ENCODE results near the gene TESK2. TPM values are rescaled to one million over a fixed set of nuclear protein-coding genes. Genes with fewer than 3 reads are reported as not detected.

Gene TESK2
- 0.30 to 0.39 TPM (median 0.34 TPM) in 5 replicates for total RNA-seq (2022; extraction: Qiagen RNA extraction; ENCODE audit: low read depth)

GRCh38 chr1:45490626-45491486, at the start of gene TESK2:
Gene TESK2, minus strand, starts transcription at chr1:45491163. Its CDS starts 33,378 bp downstream, at chr1:45457785.

GRCh38 chr1:45521413-45522323, 30.7 kb upstream of the TESK2 start, which contains the start of gene PRDX1:
Gene PRDX1, minus strand, starts transcription at chr1:45521884. Its CDS starts 2,841 bp downstream, at chr1:45519043.

GRCh38 chr1:45339789-45340558, 151.0 kb downstream of the TESK2 start, which contains the start of the genes MUTYH and TOE1:
Gene MUTYH, minus strand, starts transcription at chr1:45340440. Its CDS starts 5,935 bp downstream, at chr1:45334505.
Gene TOE1, plus strand, starts transcription at chr1:45340170. Its CDS starts 83 bp downstream, at chr1:45340253.

DNA sequence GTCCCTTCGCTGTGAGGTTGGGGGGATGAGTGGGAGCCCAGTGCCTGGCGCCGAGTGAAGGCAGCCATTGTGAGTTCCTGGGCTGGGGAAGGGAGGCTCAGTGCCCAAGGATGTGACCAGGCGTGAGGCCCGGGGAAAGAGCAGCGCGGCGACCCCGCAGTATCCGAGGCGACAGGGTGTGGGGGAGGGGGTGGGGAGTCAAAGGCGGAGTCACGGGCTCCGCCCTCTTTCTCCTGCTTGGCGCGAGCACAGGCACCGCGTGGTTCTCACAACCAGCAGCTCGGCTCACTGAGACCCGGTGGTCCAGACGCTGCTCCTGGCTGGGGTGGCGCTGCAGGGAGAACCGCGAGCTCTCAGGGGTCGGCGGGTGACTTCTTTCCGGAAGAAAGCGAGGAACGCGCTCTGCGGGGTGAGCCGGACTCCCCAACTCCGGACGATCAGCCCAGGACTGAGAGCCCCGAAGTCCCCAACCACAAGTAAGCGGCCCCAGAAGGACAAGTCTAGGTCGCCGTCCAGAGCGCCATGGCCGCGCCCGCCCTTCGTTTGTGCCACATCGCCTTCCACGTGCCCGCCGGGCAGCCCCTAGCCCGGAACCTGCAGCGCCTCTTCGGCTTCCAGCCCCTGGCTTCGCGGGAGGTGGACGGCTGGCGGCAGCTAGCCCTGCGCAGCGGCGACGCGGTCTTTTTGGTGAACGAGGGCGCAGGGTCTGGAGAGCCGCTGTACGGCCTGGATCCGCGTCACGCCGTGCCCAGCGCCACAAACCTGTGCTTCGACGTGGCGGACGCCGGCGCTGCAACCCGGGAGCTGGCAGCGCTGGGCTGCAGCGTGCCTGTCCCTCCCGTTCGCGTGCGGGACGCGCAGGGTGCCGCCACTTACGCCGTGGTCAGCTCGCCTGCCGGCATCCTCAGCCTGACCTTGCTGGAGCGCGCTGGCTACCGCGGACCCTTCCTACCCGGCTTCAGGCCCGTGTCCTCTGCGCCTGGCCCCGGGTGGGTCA, 164.0 kb downstream of the TESK2 start, which contains the start of gene HPDL:
HPDL (plus strand) TSS at position 269 of the 997 bp plus-strand sequence; CDS start at position 523, 254 bp downstream.

Other genes starting within 250 kb of the TESK2 start
- 4.2 to 5.7 TPM (median 4.3 TPM) in 5 replicates for gene HPDL, start 164.3 kb downstream of the TESK2 start, total RNA-seq (2022; extraction: Qiagen RNA extraction; ENCODE audit: low read depth)
- 12.3 to 14.6 TPM (median 14.3 TPM) in 5 replicates for gene TOE1, start 151.0 kb downstream of the TESK2 start, total RNA-seq (2022; extraction: Qiagen RNA extraction; ENCODE audit: low read depth)
- 5.1 to 11.2 TPM (median 9.7 TPM) in 5 replicates for gene MUTYH, start 150.7 kb downstream of the TESK2 start, total RNA-seq (2022; extraction: Qiagen RNA extraction; ENCODE audit: low read depth)
- 1.5 to 2.0 TPM (median 1.7 TPM) in 5 replicates for gene CCDC163, start 8.9 kb upstream of the TESK2 start, total RNA-seq (2022; extraction: Qiagen RNA extraction; ENCODE audit: low read depth)
- gene MMACHC, start 9.1 kb upstream of the TESK2 start, total RNA-seq (2022; extraction: Qiagen RNA extraction; ENCODE audit: low read depth): 1.8 to 2.1 TPM (median 1.8 TPM) in 5 replicates
- gene PRDX1, start 30.7 kb upstream of the TESK2 start, total RNA-seq (2022; extraction: Qiagen RNA extraction; ENCODE audit: low read depth): 2,102 to 2,627 TPM (median 2,236 TPM) in 5 replicates
- 74.6 to 95.9 TPM (median 77.9 TPM) in 5 replicates for gene AKR1A1, start 59.7 kb upstream of the TESK2 start, total RNA-seq (2022; extraction: Qiagen RNA extraction; ENCODE audit: low read depth)
- 124 to 159 TPM (median 131 TPM) in 5 replicates for gene NASP, start 92.9 kb upstream of the TESK2 start, total RNA-seq (2022; extraction: Qiagen RNA extraction; ENCODE audit: low read depth)
- gene CCDC17, start 132.9 kb upstream of the TESK2 start, total RNA-seq (2022; extraction: Qiagen RNA extraction; ENCODE audit: low read depth): 0.35 to 0.68 TPM (median 0.49 TPM) in 5 replicates
- 35.7 to 45.5 TPM (median 41.9 TPM) in 5 replicates for gene GPBP1L1, start 195.4 kb upstream of the TESK2 start, total RNA-seq (2022; extraction: Qiagen RNA extraction; ENCODE audit: low read depth)
- 18.7 to 19.8 TPM (median 19.2 TPM) in 5 replicates for gene TMEM69, start 197.0 kb upstream of the TESK2 start, total RNA-seq (2022; extraction: Qiagen RNA extraction; ENCODE audit: low read depth)